Measurements from ENCODE around the gene FLII. TPM values are rescaled to one million over a fixed set of nuclear protein-coding genes. Genes with fewer than 3 reads are reported as not detected.

Gene FLII
- total RNA-seq: 152 TPM

GRCh38 chr17:18258356-18259038 is at the start of gene FLII:
FLII (minus strand) TSS chr17:18258738; CDS start chr17:18258690, 48 bp downstream.

GRCh38 chr17:18260332-18261145 is 2.0 kb upstream of the FLII start, which contains the start of gene MIEF2:
MIEF2 (plus strand) TSS chr17:18260662; CDS start chr17:18262721, 2,059 bp downstream.

GRCh38 chr17:18225121-18225641 is 33.4 kb downstream of the FLII start, which contains the start of gene LLGL1:
LLGL1 (plus strand) TSS chr17:18225635; CDS start chr17:18225683, 48 bp downstream.

Other genes starting within 250 kb of the FLII start
- 25.5 TPM for gene ATPAF2, start 219.6 kb downstream of the FLII start, total RNA-seq
- gene GID4, start 219.3 kb downstream of the FLII start, total RNA-seq: 8.1 TPM
- gene DRG2, start 170.8 kb downstream of the FLII start, total RNA-seq: 38.5 TPM
- 2.2 TPM for gene MYO15A, start 150.0 kb downstream of the FLII start, total RNA-seq
- 87.3 TPM for gene ALKBH5, start 74.9 kb downstream of the FLII start, total RNA-seq
- gene LLGL1, start 33.1 kb downstream of the FLII start, total RNA-seq: 41.2 TPM
- gene MIEF2, start 1.9 kb upstream of the FLII start, total RNA-seq: 29.6 TPM
- gene TOP3A, start 56.3 kb upstream of the FLII start, total RNA-seq: 26.6 TPM
- gene SMCR8, start 56.6 kb upstream of the FLII start, total RNA-seq: 19.7 TPM
- 52.4 TPM for gene SHMT1, start 104.8 kb upstream of the FLII start, total RNA-seq
- 1.9 TPM for gene EVPLL, start 119.0 kb upstream of the FLII start, total RNA-seq
- not detected for gene LGALS9C, start 218.1 kb upstream of the FLII start, total RNA-seq